Panc1 (cell line): Measurements from ENCODE around the gene TM4SF4. TPM values are rescaled to one million over a fixed set of nuclear protein-coding genes. Genes with fewer than 3 reads are reported as not detected.

Source experiments
- ATAC-seq: fragments of 200-7000 bp; cut with Tn5 transposase; 2 replicates; pipeline ENCODE4 v1.9.1; 2020; ENCODE audit warnings: mild to moderate bottlenecking, moderate library complexity
- BruUV-seq: library from RNA; stranded (reverse); fragments of 400-500 nt; replicated peaks from 2 replicates; lab custom pipeline; 2021; lab: Mats Ljungman, UMichigan
- CTCF ChIA-PET: fragments of 300-600 bp; sonication (Branson Sonifier 250); formaldehyde crosslinking; loops from one replicate; lab custom pipeline; 2022; ENCODE audit warnings: antibody characterized with exemption; lab: Charles Lee
- POLR2A ChIA-PET: fragments of 300-600 bp; sonication (Branson Sonifier 250); formaldehyde crosslinking; loops from one replicate; lab custom pipeline; 2022; ENCODE audit warnings: antibody characterized with exemption; lab: Charles Lee
- DNase-seq: peaks from one replicate; pipeline ENCODE4 v3.0.0-alpha.2; 2010; ENCODE audit warnings: low read depth, low spot score
- H3K27ac ChIP-seq: 2 replicates; pipeline ENCODE4 v1.5.1; 2011; ENCODE audit warnings: mild to moderate bottlenecking, low read length, inconsistent platforms
- H3K27me3 ChIP-seq: fragments of 200-500 bp; sonication (Bioruptor generic); 2 replicates; pipeline ENCODE4 v1.6.0; 2014; ENCODE audit warnings: low read length, inconsistent platforms; ENCODE audit not compliant: control insufficient read depth, insufficient read depth
- H3K36me3 ChIP-seq: fragments of 200-500 bp; sonication (Bioruptor generic); 2 replicates; pipeline ENCODE4 v1.5.1; 2014; ENCODE audit warnings: inconsistent platforms, mild to moderate bottlenecking, low read length, moderate library complexity; ENCODE audit not compliant: control insufficient read depth, insufficient read depth
- H3K4me1 ChIP-seq: 2 replicates; pipeline ENCODE4 v1.5.1; 2011; ENCODE audit warnings: inconsistent platforms, mild to moderate bottlenecking, low read length, moderate library complexity; ENCODE audit not compliant: control insufficient read depth, insufficient read depth
- H3K4me3 ChIP-seq, 2 experiments: 2 replicates each; pipeline ENCODE4 v1.5.1; 2011 to 2012; ENCODE audit warnings: low read depth in 2 of 2, low read length in 2 of 2, mild to moderate bottlenecking in 2 of 2, inconsistent platforms in 1 of 2, moderate library complexity in 1 of 2
- H3K9me3 ChIP-seq: fragments of 200-500 bp; sonication (Bioruptor generic); 2 replicates; pipeline ENCODE4 v1.5.1; 2014; ENCODE audit warnings: low read depth, mild to moderate bottlenecking, inconsistent platforms, low read length, moderate library complexity; ENCODE audit not compliant: control insufficient read depth, insufficient read depth
- CTCF ChIP-seq: fragments of 450-650 bp; IDR thresholded peaks from 2 replicates; pipeline ENCODE4 v1.5.1; 2017; ENCODE audit warnings: mild to moderate bottlenecking
- POLR2AphosphoS5 ChIP-seq: IDR thresholded peaks from 2 replicates; pipeline ENCODE4 v1.6.1; 2012; ENCODE audit warnings: mild to moderate bottlenecking, low read depth, low read length, moderate library complexity
- SIN3A ChIP-seq: IDR thresholded peaks from 2 replicates; pipeline ENCODE4 v1.6.1; 2012; ENCODE audit warnings: low read depth, mild to moderate bottlenecking, low read length, moderate library complexity, borderline replicate concordance; ENCODE audit not compliant: insufficient read depth
- TCF7L2 ChIP-seq: IDR thresholded peaks from 2 replicates; pipeline ENCODE4 v1.6.1; 2011; ENCODE audit warnings: mild to moderate bottlenecking, low read depth, low read length, inconsistent platforms
- in situ Hi-C: cut with HindIII; loops from 2 replicates; pipeline ENCODE4 v1.10.0; 2016; ENCODE audit warnings: low sequenced_read_pairs, low pct_unique_long_range_greater_than_20kb
- intact Hi-C: fragments of 100-400 bp; cut with micrococcal nuclease; formaldehyde crosslinking; loops from one replicate; pipeline ENCODE4 v1.10.0; 2022; ENCODE audit not compliant: unreplicated experiment
- total RNA-seq: library from RNA; stranded (reverse); gene quantifications from one replicate; pipeline ENCODE4 v1.2.1, GENCODE V29; 2021; ENCODE audit not compliant: unreplicated experiment
- TF ChIP-seq, protein P1 (sequence below), 2 experiments: IDR thresholded peaks; 2 replicates each; pipeline ENCODE4 v1.6.1; 2011 to 2012; ENCODE audit warnings: low read depth in 2 of 2, control low read depth in 1 of 2, low read length in 1 of 2, mild to moderate bottlenecking in 1 of 2, moderate library complexity in 1 of 2; ENCODE audit not compliant: insufficient read depth in 1 of 2

Gene TM4SF4
- total RNA-seq, 1 experiment from 2014 or later = 0.46 TPM

DNA sequence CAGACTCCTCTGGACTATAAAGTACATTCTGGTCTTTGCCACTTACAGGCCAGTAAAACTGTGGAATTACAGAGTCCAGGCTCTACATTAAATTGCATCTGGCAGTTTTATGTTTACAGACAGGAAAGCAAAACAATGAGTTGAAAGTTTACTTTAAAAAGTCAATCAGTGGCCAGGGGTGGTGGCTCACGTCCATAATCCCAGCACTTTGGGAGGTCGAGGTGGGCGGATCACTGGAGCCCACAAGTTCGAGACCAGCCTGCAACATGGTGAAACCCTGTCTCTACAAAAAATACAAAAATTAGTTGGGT is 53.8 kb downstream of the TM4SF4 start:
- Histone ChIP-seq H3K27ac (peak overlapping the region; percentile 100), H3K9me3 (no peaks in the 10 kb centered on the region), H3K4me3 (no peak overlapping the region), H3K27me3 (no peaks in the 10 kb centered on the region), H3K4me1 (peaks cover 60% of the 10 kb centered on the region), H3K36me3 (peaks cover 34% of the 10 kb centered on the region)
- BruUV-seq = no TSS peak
- no peak; the same call in 1 of the 2 replicates for TF ChIP-seq POLR2AphosphoS5
- TF ChIP-seq TCF7L2 = 0 out of 2 replicates have a peak, but pooled peaks have one; percentile 18
- no peak for TF ChIP-seq SIN3A
- TF ChIP-seq, protein P1, sequence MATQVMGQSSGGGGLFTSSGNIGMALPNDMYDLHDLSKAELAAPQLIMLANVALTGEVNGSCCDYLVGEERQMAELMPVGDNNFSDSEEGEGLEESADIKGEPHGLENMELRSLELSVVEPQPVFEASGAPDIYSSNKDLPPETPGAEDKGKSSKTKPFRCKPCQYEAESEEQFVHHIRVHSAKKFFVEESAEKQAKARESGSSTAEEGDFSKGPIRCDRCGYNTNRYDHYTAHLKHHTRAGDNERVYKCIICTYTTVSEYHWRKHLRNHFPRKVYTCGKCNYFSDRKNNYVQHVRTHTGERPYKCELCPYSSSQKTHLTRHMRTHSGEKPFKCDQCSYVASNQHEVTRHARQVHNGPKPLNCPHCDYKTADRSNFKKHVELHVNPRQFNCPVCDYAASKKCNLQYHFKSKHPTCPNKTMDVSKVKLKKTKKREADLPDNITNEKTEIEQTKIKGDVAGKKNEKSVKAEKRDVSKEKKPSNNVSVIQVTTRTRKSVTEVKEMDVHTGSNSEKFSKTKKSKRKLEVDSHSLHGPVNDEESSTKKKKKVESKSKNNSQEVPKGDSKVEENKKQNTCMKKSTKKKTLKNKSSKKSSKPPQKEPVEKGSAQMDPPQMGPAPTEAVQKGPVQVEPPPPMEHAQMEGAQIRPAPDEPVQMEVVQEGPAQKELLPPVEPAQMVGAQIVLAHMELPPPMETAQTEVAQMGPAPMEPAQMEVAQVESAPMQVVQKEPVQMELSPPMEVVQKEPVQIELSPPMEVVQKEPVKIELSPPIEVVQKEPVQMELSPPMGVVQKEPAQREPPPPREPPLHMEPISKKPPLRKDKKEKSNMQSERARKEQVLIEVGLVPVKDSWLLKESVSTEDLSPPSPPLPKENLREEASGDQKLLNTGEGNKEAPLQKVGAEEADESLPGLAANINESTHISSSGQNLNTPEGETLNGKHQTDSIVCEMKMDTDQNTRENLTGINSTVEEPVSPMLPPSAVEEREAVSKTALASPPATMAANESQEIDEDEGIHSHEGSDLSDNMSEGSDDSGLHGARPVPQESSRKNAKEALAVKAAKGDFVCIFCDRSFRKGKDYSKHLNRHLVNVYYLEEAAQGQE (IDR thresholded peaks at IDR 0.05; ENCODE audit: insufficient read depth in 1 of 2, low read depth in 2 of 2, low read length in 1 of 2) = no peak
- in situ Hi-C loops (no loop called here), intact Hi-C loops (no loop called here)
- peak; percentile 51 for ATAC-seq
- POLR2A ChIA-PET = interaction anchor here (0.6 kb wide), 1 partner anchor 131 kb away, joined by 6 read pairs; no protein-coding TSS in a partner anchor
- no peak for DNase-seq
- CTCF ChIA-PET = no interaction called here

- H3K4me1 ChIP-seq = peaks cover 68% of the 10 kb centered on the region
- H3K36me3 ChIP-seq = peaks cover 29% of the 10 kb centered on the region
- no peak for ATAC-seq
- no peaks in the 10 kb centered on the region for H3K27me3 ChIP-seq
- H3K27ac ChIP-seq = peak overlapping the region; percentile 100
- intact Hi-C loops = no loop called here
- no TSS peak for BruUV-seq
- H3K9me3 ChIP-seq = no peaks in the 10 kb centered on the region
- in situ Hi-C loops = no loop called here
- CTCF ChIA-PET = no interaction called here
- DNase-seq = no peak
- no peak for TF ChIP-seq TCF7L2
- TF ChIP-seq POLR2AphosphoS5 = no peak; the same call in 1 of the 2 replicates
- TF ChIP-seq, protein P1 (IDR thresholded peaks at IDR 0.05; ENCODE audit: insufficient read depth in 1 of 2, low read depth in 2 of 2, low read length in 1 of 2) = no peak
- TF ChIP-seq SIN3A = no peak
- TF ChIP-seq CTCF = no peak
- H3K4me3 ChIP-seq = no peak overlapping the region
- POLR2A ChIA-PET = interaction anchor here (0.6 kb wide), 1 partner anchor 38 kb away, joined by 4 read pairs; no protein-coding TSS in a partner anchor
Measured at GRCh38 chr3:149529099-149529498, 54.6 kb downstream of the TM4SF4 start.
